ENCODE data around the gene TAS2R30.
"Not testable (repeated sequence)": the region's sequence is repeated elsewhere in the genome, so short reads cannot be mapped to it uniquely, and the experiment has no call there.

Gene TAS2R30

GRCh38 chr12:11106288-11106687 lies 28.2 kb downstream of the TAS2R30 start:
- no peak overlapping the region for H3K4me3 ChIP-seq
- no peak for DNase-seq (ENCODE audit: low spot score)
- TF ChIP-seq CTCF (IDR thresholded peaks at IDR 0.05): no peak
- H3K27ac ChIP-seq: no peak overlapping the region

- DNase-seq (ENCODE audit: low spot score): no peak
- no peak for TF ChIP-seq CTCF (IDR thresholded peaks at IDR 0.05)
- no peak overlapping the region for H3K27ac ChIP-seq
- no peak overlapping the region for H3K4me3 ChIP-seq
These were observed 28.9 kb downstream of the TAS2R30 start for GRCh38 chr12:11105546-11105945.

GRCh38 chr12:11094910-11095309 lies 39.5 kb downstream of the TAS2R30 start:
- not testable (repeated sequence) for H3K4me3 ChIP-seq; H3K27ac ChIP-seq; DNase-seq (ENCODE audit: low spot score)

GRCh38 chr12:11092128-11092527 lies 42.3 kb downstream of the TAS2R30 start, which contains the start of gene TAS2R43:
Gene TAS2R43 (minus strand): TSS chr12:11092313. CDS start chr12:11092229, 84 bp downstream.
- no peak for DNase-seq (ENCODE audit: low spot score)
- H3K4me3 ChIP-seq: no peak within 1 kb of the TSS
- no peak within 1 kb of the TSS for H3K27ac ChIP-seq
- TF ChIP-seq CTCF (IDR thresholded peaks at IDR 0.05): no peak

- TF ChIP-seq CTCF (IDR thresholded peaks at IDR 0.05): no peak
- Histone ChIP-seq H3K4me3 (no peak overlapping the region), H3K27ac (no peak overlapping the region)
- no peak for DNase-seq (ENCODE audit: low spot score)
These were observed 45.2 kb downstream of the TAS2R30 start for GRCh38 chr12:11089246-11089645.

GRCh38 chr12:11085419-11085818 lies 49.0 kb downstream of the TAS2R30 start:
- no peak overlapping the region for H3K4me3 ChIP-seq
- TF ChIP-seq CTCF (IDR thresholded peaks at IDR 0.05): no peak
- DNase-seq (ENCODE audit: low spot score): no peak
- no peak overlapping the region for H3K27ac ChIP-seq
